Breast epithelium (tissue), 4 donors: ENCODE data around the gene CTDSP2. TPM values are rescaled to one million over a fixed set of nuclear protein-coding genes. Genes with fewer than 3 reads are reported as not detected.

Experiments used
- DNase-seq, 2 donors: peaks; one replicate each; pipeline ENCODE4 v3.0.0-alpha.2; 2019; ENCODE audit warnings: low spot score in 2 of 2
- H3K27ac ChIP-seq, 2 donors: fragments of 200-600 bp; sonication (generic) in 1 of 2; one replicate each; pipeline ENCODE4 v1.5.1; 2016 to 2019; ENCODE audit warnings: mild to moderate bottlenecking in 1 of 2
- H3K27me3 ChIP-seq, 2 donors: fragments of 200-600 bp; sonication (generic) in 1 of 2; one replicate each; pipeline versions ENCODE4 v1.5.1 to v1.6.0; 2017 to 2019; ENCODE audit warnings: control low read depth in 1 of 2, mild to moderate bottlenecking in 1 of 2
- H3K36me3 ChIP-seq: fragments of 200-600 bp; one replicate; pipeline ENCODE4 v1.5.1; 2019
- H3K4me1 ChIP-seq, 2 donors: fragments of 200-600 bp; sonication (generic); one replicate each; pipeline ENCODE4 v1.5.1; 2016 to 2019; ENCODE audit warnings: control low read depth in 1 of 2
- H3K4me3 ChIP-seq, 3 donors: fragments of 200-600 bp; sonication (generic); 1 replicate in 2 of 3; 2 replicates in 1 of 3; pipeline ENCODE4 v1.5.1; 2016 to 2019; ENCODE audit warnings: mild to moderate bottlenecking in 3 of 3, moderate library complexity in 2 of 3
- H3K9me3 ChIP-seq, 2 donors: fragments of 200-600 bp; sonication (generic) in 1 of 2; one replicate each; pipeline ENCODE4 v1.5.1; 2016 to 2019; ENCODE audit warnings: control low read depth in 1 of 2
- CTCF ChIP-seq, 3 donors: fragments of 450-650 bp; IDR thresholded peaks; one replicate each; pipeline ENCODE4 v1.5.1; 2016 to 2017; ENCODE audit warnings: antibody characterized with exemption in 3 of 3, mild to moderate bottlenecking in 3 of 3, moderate library complexity in 3 of 3
- POLR2A ChIP-seq: fragments of 450-650 bp; IDR thresholded peaks from one replicate; pipeline ENCODE4 v1.6.1; 2016; ENCODE audit warnings: antibody characterized with exemption, mild to moderate bottlenecking, moderate library complexity
- POLR2AphosphoS5 ChIP-seq, 3 donors: sonication (generic); formaldehyde crosslinking; IDR thresholded peaks; one replicate each; pipeline ENCODE4 v1.6.1; 2017; ENCODE audit warnings: antibody characterized with exemption in 3 of 3
- intact Hi-C: fragments of 100-400 bp; cut with DNase I; formaldehyde crosslinking; loops from one replicate; pipeline ENCODE4 v1.15.1; 2023; ENCODE audit warnings: low total_unique reads
- total RNA-seq, 3 donors: library from RNA; depleted of rRNA; stranded (reverse); fragments of >200 nt; gene quantifications; one replicate each; pipeline ENCODE4 v1.1.0, GENCODE V29; 2016

The CTDSP2 gene
- total RNA-seq, 3 donors from 2014 or later, result 144 to 175 (median 167) TPM

DNA sequence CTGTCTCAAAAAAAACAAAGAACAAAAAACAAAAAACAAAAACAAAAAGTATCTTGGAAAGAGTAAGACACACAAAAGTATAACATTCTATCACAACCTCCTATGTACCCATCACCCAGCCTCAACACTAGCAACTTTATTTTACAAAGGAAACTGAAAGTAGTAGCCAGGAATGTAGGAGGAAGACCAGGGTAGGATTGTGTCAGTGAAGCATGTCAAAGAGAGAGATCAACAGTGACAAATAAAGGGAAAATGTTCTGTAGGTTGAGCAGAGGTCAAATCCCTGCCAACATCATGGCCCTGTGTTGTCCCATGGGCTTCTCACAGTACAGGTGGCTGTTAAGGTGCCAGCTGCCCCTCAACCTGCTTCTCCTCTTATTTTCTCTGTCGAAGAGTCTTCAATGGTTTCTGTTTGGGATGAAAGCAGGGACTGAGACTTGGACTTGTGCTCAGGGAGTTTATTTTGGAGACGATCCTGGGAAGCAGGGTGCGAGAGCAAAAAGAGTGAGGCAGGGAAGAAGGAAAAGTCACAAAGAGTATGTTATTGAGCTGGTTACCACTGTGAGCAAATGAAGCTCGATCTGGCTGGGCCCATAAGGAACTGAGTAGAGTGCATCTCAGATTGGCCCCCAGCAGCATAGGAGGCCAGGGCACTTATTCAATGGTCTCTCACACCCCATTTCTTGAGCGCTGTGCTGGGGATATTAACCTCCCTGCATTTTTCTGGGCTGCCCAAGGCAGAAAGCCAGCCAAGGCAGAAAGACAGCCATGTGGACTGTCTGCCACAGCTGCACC, 29.4 kb upstream of the CTDSP2 start:
- H3K9me3 ChIP-seq, result no peaks in the 10 kb centered on the region
- H3K36me3 ChIP-seq, result no peaks in the 10 kb centered on the region
- intact Hi-C loops, result no loop called here
- DNase-seq, result no peak
- H3K27me3 ChIP-seq, result no peaks in the 10 kb centered on the region
- H3K27ac ChIP-seq, result no peak overlapping the region
- no peaks in the 10 kb centered on the region for H3K4me1 ChIP-seq
- H3K4me3 ChIP-seq, result no peak overlapping the region
- no peak for TF ChIP-seq POLR2A
- TF ChIP-seq CTCF (IDR thresholded peaks at IDR 0.05), result no peak
- TF ChIP-seq POLR2AphosphoS5 (IDR thresholded peaks at IDR 0.05), result no peak

DNA sequence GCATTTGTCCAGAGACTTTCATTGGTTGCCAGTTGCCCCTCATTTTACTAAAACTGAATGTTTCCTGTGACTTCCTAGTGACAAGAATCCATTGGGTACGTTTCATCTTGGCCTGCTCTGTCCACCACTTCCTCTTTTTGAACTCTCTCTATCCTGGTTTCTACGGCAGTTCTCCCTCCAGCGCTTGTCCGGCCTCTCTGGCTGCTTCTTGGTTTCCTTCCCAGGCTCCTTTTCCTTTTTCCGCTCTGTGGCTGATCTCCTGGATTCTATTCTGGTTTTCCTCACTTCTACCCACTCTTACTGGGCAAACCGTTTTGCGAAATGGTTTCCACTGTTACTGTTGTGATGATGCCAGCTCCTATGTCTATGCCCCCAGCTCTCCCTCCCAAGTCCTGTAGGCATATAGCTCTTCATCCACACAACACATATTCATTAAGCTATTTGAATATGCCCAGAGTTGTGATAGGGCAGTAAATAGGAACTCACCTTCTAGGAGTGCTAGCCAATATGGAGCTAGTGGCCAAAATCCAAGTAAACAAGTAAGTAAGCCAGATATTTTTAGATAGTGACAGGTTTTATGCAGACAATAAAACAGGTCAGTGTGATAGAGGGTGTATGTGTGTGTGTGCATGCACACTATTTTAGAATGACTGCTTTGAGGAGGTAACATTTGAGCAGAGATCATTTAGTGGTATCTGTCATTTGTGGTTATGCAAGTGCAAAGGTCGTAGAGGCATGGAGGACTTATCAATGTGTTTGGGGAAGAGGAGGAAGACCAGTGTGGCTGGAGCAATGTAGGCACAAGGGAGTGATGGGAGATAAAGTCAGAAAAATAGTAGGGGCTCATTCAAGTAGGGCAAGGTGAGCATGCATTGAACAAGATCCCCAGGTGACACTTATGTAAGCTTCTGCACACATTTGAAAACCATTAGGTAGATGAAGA, 27.9 kb upstream of the CTDSP2 start:
- no peak for DNase-seq
- Histone ChIP-seq H3K36me3 (no peaks in the 10 kb centered on the region), H3K4me1 (no peaks in the 10 kb centered on the region), H3K9me3 (no peaks in the 10 kb centered on the region), H3K27me3 (no peaks in the 10 kb centered on the region), H3K27ac (no peak overlapping the region), H3K4me3 (no peak overlapping the region)
- intact Hi-C loops, result no loop called here
- no peak for TF ChIP-seq POLR2A

DNA sequence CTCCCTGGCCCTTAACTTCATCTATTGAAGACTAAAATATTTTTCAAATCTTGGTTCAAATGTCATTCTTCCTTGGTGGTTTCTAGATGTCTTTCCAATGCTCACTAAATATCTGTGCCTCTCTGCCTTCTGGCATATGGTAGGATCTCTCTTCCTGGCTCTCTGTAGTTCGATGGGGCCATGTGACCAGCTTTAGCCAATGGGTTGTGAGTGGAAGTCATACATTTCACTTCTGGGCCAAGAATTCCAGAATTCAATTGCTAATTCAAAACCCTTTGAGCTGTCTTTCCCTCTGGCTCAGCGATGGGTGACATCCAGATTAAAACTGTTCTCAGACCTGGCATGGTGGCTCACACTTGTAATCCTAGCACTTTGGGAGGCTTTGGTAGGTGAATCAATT, 25.8 kb upstream of the CTDSP2 start:
- H3K4me3 ChIP-seq, result no peak overlapping the region
- TF ChIP-seq POLR2AphosphoS5 (IDR thresholded peaks at IDR 0.05) (no peak), POLR2A (no peak), CTCF (IDR thresholded peaks at IDR 0.05) (no peak)
- no peak overlapping the region for H3K27ac ChIP-seq
- no peak for DNase-seq
- H3K27me3 ChIP-seq, result no peaks in the 10 kb centered on the region
- no peaks in the 10 kb centered on the region for H3K9me3 ChIP-seq
- intact Hi-C loops, result no loop called here
- no peaks in the 10 kb centered on the region for H3K4me1 ChIP-seq
- H3K36me3 ChIP-seq, result no peaks in the 10 kb centered on the region

GRCh38 chr12:57869927-57870318, 23.4 kb upstream of the CTDSP2 start:
- no peaks in the 10 kb centered on the region for H3K4me1 ChIP-seq
- no peaks in the 10 kb centered on the region for H3K36me3 ChIP-seq
- H3K9me3 ChIP-seq, result no peaks in the 10 kb centered on the region
- H3K27me3 ChIP-seq, result no peaks in the 10 kb centered on the region
- H3K4me3 ChIP-seq, result no peak overlapping the region
- TF ChIP-seq POLR2AphosphoS5 (IDR thresholded peaks at IDR 0.05) (no peak), POLR2A (no peak), CTCF (IDR thresholded peaks at IDR 0.05) (no peak)
- intact Hi-C loops, result no loop called here
- H3K27ac ChIP-seq, result peak overlapping the region in 1 of 2 donors; percentile 27
- DNase-seq, result no peak

DNA sequence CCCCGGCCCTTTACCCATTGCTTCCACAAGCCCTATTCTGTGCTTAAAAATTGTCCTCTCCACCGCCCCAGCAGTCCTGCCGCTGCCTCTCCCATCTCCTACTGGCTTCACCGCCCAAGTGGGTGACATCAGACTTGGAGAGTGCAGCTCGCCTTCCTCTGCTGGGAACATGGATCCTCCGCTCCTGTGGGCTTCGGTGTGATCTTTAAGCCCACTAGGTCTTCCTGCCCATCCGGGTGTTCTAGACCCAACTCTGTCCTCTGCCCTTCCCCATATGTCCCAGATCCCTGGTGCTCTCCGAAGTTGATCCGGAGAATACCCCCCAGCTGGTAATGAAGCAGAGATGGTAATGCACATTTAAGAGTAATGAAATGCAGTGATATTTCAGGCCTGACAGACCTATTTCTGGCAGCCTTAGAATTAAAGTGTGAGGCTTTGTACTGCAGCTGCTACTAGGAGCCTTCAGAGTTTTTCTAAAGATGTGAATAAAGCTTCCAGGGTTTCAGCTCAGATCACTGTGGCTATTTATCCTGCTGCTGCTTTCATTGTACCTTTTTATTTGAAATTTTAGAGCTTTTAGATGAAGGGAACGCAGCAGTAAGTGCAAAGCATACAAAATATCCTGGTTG, 22.9 kb upstream of the CTDSP2 start:
- TF ChIP-seq POLR2A, result no peak
- no peak for TF ChIP-seq CTCF (IDR thresholded peaks at IDR 0.05)
- no peak for TF ChIP-seq POLR2AphosphoS5 (IDR thresholded peaks at IDR 0.05)
- Histone ChIP-seq H3K9me3 (no peaks in the 10 kb centered on the region), H3K27ac (peak overlapping the region in 1 of 2 donors; percentile 27), H3K36me3 (no peaks in the 10 kb centered on the region), H3K27me3 (no peaks in the 10 kb centered on the region), H3K4me3 (no peak overlapping the region), H3K4me1 (peaks cover 0 to 2% of the 10 kb centered on the region in 2 donors)
- intact Hi-C loops, result no loop called here
- no peak for DNase-seq
